Measurements from ENCODE around the gene RASGRP2.
"Not testable (repeated sequence)": the region's sequence is repeated elsewhere in the genome, so short reads cannot be mapped to it uniquely, and the experiment has no call there.

Gene RASGRP2

GRCh38 chr11:64717268-64717578 lies 26.7 kb downstream of the RASGRP2 start:
- no peak for DNase-seq

GRCh38 chr11:64716473-64717267 lies 27.3 kb downstream of the RASGRP2 start:
- no peak for DNase-seq

- no peak for DNase-seq
These were observed 28.0 kb downstream of the RASGRP2 start for GRCh38 chr11:64715756-64716472.

GRCh38 chr11:64715110-64715509 lies 28.8 kb downstream of the RASGRP2 start:
- DNase-seq: no peak

- no peak for DNase-seq
These were observed 29.3 kb downstream of the RASGRP2 start for GRCh38 chr11:64714666-64715065.

GRCh38 chr11:64713781-64714363 lies 30.1 kb downstream of the RASGRP2 start:
- DNase-seq: no peak

GRCh38 chr11:64713016-64713707 lies 30.8 kb downstream of the RASGRP2 start:
- DNase-seq: no peak

- DNase-seq: no peak
These were observed 31.4 kb downstream of the RASGRP2 start for GRCh38 chr11:64712430-64713015.

- DNase-seq: no peak
These were observed 32.0 kb downstream of the RASGRP2 start for GRCh38 chr11:64711956-64712362.

GRCh38 chr11:64711138-64711955 lies 32.6 kb downstream of the RASGRP2 start:
- DNase-seq: no peak

- no peak for DNase-seq
These were observed 33.4 kb downstream of the RASGRP2 start for GRCh38 chr11:64710418-64711137.

- DNase-seq: no peak
These were observed 38.4 kb downstream of the RASGRP2 start for GRCh38 chr11:64705501-64705900.

- no peak for DNase-seq
These were observed 40.9 kb downstream of the RASGRP2 start for GRCh38 chr11:64703048-64703447.

- DNase-seq: not testable (repeated sequence)
These were observed 42.0 kb downstream of the RASGRP2 start for GRCh38 chr11:64701956-64702355.

- no peak for DNase-seq
These were observed 45.5 kb downstream of the RASGRP2 start for GRCh38 chr11:64698427-64698826.

- no peak for DNase-seq
These were observed 46.1 kb downstream of the RASGRP2 start for GRCh38 chr11:64697663-64698375.

- DNase-seq: no peak
These were observed 47.9 kb downstream of the RASGRP2 start for GRCh38 chr11:64696045-64696444.

- DNase-seq: no peak
These were observed 48.4 kb downstream of the RASGRP2 start for GRCh38 chr11:64695548-64695947.

GRCh38 chr11:64694821-64695365 lies 49.0 kb downstream of the RASGRP2 start:
- no peak for DNase-seq

- no peak for DNase-seq
These were observed 49.8 kb downstream of the RASGRP2 start for GRCh38 chr11:64694026-64694755.
